ENCODE data around the gene GRPEL2.

The GRPEL2 gene

GRCh38 chr5:149356391-149356790, 11.1 kb downstream of the GRPEL2 start:
- no peak overlapping the region; the same call in 1 of the 2 replicates for H3K4me2 ChIP-seq
- no peaks in the 10 kb centered on the region for H4K20me1 ChIP-seq (ENCODE audit: insufficient read depth)
- H3K36me3 ChIP-seq (ENCODE audit: insufficient read depth) = no peaks in the 10 kb centered on the region
- H3K79me2 ChIP-seq (ENCODE audit: insufficient read depth, low read depth) = peaks cover 8% of the 10 kb centered on the region; the same call in 1 of the 2 replicates
- H3K4me3 ChIP-seq (IDR thresholded peaks at IDR 0.05; ENCODE audit: insufficient read depth, low read depth, low read length) = no peak overlapping the region
- no peak overlapping the region for H3K9ac ChIP-seq
- H3K4me1 ChIP-seq (ENCODE audit: low read depth, poor library complexity, severe bottlenecking) = peaks cover 23% of the 10 kb centered on the region
- TF ChIP-seq CTCF (conservative IDR thresholded peaks at IDR 0.05; ENCODE audit: low read depth, low read length) = no peak
- 0 out of 2 replicates have a peak overlapping the region, but pooled peaks have one; percentile 58 for H3K27ac ChIP-seq
- H2AFZ ChIP-seq (ENCODE audit: low read depth) = no peak overlapping the region
- no peaks in the 10 kb centered on the region for H3K27me3 ChIP-seq (ENCODE audit: insufficient read depth, low read depth)

GRCh38 chr5:149357370-149358293, 12.3 kb downstream of the GRPEL2 start, which contains the start of gene PCYOX1L:
TSS of gene PCYOX1L (plus strand) at chr5:149358046. CDS start at chr5:149358069, 23 bp downstream.
- H3K79me2 ChIP-seq (ENCODE audit: insufficient read depth, low read depth) = peaks cover 8% of the 10 kb centered on the region; the same call in 1 of the 2 replicates
- H3K27ac ChIP-seq = peak within 1 kb of the TSS; percentile 58
- peak within 1 kb of the TSS; percentile 71 for H3K9ac ChIP-seq
- peak within 1 kb of the TSS; percentile 70 for H3K4me2 ChIP-seq
- TF ChIP-seq CTCF (conservative IDR thresholded peaks at IDR 0.05; ENCODE audit: low read depth, low read length) = no peak
- no peaks in the 10 kb centered on the region for H3K36me3 ChIP-seq (ENCODE audit: insufficient read depth)
- peaks cover 23% of the 10 kb centered on the region for H3K4me1 ChIP-seq (ENCODE audit: low read depth, poor library complexity, severe bottlenecking)
- no peaks in the 10 kb centered on the region for H4K20me1 ChIP-seq (ENCODE audit: insufficient read depth)
- H2AFZ ChIP-seq (ENCODE audit: low read depth) = peak within 1 kb of the TSS; percentile 76
- no peaks in the 10 kb centered on the region for H3K27me3 ChIP-seq (ENCODE audit: insufficient read depth, low read depth)
- no peak within 1 kb of the TSS for H3K4me3 ChIP-seq (IDR thresholded peaks at IDR 0.05; ENCODE audit: insufficient read depth, low read depth, low read length)

GRCh38 chr5:149358294-149358651, 13.0 kb downstream of the GRPEL2 start:
- H3K36me3 ChIP-seq (ENCODE audit: insufficient read depth) = no peaks in the 10 kb centered on the region
- no peak overlapping the region for H3K4me3 ChIP-seq (IDR thresholded peaks at IDR 0.05; ENCODE audit: insufficient read depth, low read depth, low read length)
- no peak overlapping the region for H3K27ac ChIP-seq
- peaks cover 8% of the 10 kb centered on the region; the same call in 1 of the 2 replicates for H3K79me2 ChIP-seq (ENCODE audit: insufficient read depth, low read depth)
- H2AFZ ChIP-seq (ENCODE audit: low read depth) = peak overlapping the region; percentile 47; the same call in 1 of the 2 replicates
- peaks cover 22% of the 10 kb centered on the region for H3K4me1 ChIP-seq (ENCODE audit: low read depth, poor library complexity, severe bottlenecking)
- H3K9ac ChIP-seq = peak overlapping the region; percentile 71
- TF ChIP-seq CTCF (conservative IDR thresholded peaks at IDR 0.05; ENCODE audit: low read depth, low read length) = no peak
- no peaks in the 10 kb centered on the region for H3K27me3 ChIP-seq (ENCODE audit: insufficient read depth, low read depth)
- peak overlapping the region; percentile 70; the same call in 1 of the 2 replicates for H3K4me2 ChIP-seq
- H4K20me1 ChIP-seq (ENCODE audit: insufficient read depth) = no peaks in the 10 kb centered on the region

GRCh38 chr5:149358868-149359495, 13.7 kb downstream of the GRPEL2 start:
- H4K20me1 ChIP-seq (ENCODE audit: insufficient read depth) = no peaks in the 10 kb centered on the region
- H3K27me3 ChIP-seq (ENCODE audit: insufficient read depth, low read depth) = no peaks in the 10 kb centered on the region
- no peak overlapping the region for H2AFZ ChIP-seq (ENCODE audit: low read depth)
- no peak overlapping the region for H3K27ac ChIP-seq
- H3K4me1 ChIP-seq (ENCODE audit: low read depth, poor library complexity, severe bottlenecking) = peaks cover 16% of the 10 kb centered on the region
- H3K36me3 ChIP-seq (ENCODE audit: insufficient read depth) = no peaks in the 10 kb centered on the region
- H3K4me3 ChIP-seq (IDR thresholded peaks at IDR 0.05; ENCODE audit: insufficient read depth, low read depth, low read length) = no peak overlapping the region
- peak overlapping the region; percentile 70; the same call in 1 of the 2 replicates for H3K4me2 ChIP-seq
- no peak for TF ChIP-seq CTCF (conservative IDR thresholded peaks at IDR 0.05; ENCODE audit: low read depth, low read length)
- no peak overlapping the region; the same call in 1 of the 2 replicates for H3K9ac ChIP-seq
- peaks cover 8% of the 10 kb centered on the region; the same call in 1 of the 2 replicates for H3K79me2 ChIP-seq (ENCODE audit: insufficient read depth, low read depth)
